ENCODE data around the gene TRIO. TPM values are rescaled to one million over a fixed set of nuclear protein-coding genes. Genes with fewer than 3 reads are reported as not detected.

TRIO gene
- total RNA-seq, 3 donors from 2014 or later (not counting 1 experiment from before 2014, with no cell fraction given): 84.6 to 136 (median 94.3) TPM

DNA sequence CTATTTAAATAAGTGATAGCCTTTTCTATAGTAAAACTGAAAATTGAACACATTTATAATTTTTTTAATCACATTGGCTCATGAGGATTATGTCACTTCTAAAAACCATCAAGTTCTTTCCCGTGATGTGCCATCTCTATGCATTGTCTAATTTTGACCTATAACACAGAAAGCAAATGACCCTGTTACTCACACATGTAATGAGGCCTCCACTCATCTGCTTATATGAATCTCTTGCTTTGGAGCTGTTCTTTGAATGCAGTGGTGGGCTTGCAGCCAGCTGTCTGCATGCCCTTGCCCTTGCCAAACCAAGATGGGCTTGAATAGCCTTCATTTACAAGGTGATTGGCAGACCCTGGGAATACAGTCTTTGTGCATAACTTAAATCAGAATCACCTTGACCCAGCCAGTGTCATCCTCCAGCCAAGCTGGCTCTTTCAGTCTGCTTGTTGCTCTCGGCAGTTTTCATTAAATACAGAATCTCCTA lies 163.2 kb downstream of the TRIO start:
- H3K36me3 Mint-ChIP-seq: no peaks in the 10 kb centered on the region
- no peak overlapping the region for H3K27ac Mint-ChIP-seq
- no peak for DNase-seq
- H3K4me3 Mint-ChIP-seq: no peak overlapping the region
- H3K4me1 Mint-ChIP-seq: peaks cover 0 to 5% of the 10 kb centered on the region in 2 donors
- no peaks in the 10 kb centered on the region for H3K4me1 ChIP-seq (ENCODE audit: control insufficient read depth, insufficient read depth, low read length)
- no peaks in the 10 kb centered on the region for H3K9me3 ChIP-seq (ENCODE audit: control insufficient read depth, insufficient read depth, low read length)
- no peaks in the 10 kb centered on the region for H3K27me3 Mint-ChIP-seq (ENCODE audit: low read depth in 2 of 2)
- no peak for ATAC-seq
- WGBS (ENCODE audit: insufficient coverage): 98% methylated on average over 2 of the region's 2 CpGs
- intact Hi-C loops (cut with micrococcal nuclease): no loop called here
- peaks cover 2% of the 10 kb centered on the region for H3K36me3 ChIP-seq (ENCODE audit: control insufficient read depth, insufficient read depth, low read length)
- no peak overlapping the region for H3K27ac ChIP-seq (ENCODE audit: low read length)
- H3K4me3 ChIP-seq (ENCODE audit: low read length): no peak overlapping the region
- TF ChIP-seq, protein P1, sequence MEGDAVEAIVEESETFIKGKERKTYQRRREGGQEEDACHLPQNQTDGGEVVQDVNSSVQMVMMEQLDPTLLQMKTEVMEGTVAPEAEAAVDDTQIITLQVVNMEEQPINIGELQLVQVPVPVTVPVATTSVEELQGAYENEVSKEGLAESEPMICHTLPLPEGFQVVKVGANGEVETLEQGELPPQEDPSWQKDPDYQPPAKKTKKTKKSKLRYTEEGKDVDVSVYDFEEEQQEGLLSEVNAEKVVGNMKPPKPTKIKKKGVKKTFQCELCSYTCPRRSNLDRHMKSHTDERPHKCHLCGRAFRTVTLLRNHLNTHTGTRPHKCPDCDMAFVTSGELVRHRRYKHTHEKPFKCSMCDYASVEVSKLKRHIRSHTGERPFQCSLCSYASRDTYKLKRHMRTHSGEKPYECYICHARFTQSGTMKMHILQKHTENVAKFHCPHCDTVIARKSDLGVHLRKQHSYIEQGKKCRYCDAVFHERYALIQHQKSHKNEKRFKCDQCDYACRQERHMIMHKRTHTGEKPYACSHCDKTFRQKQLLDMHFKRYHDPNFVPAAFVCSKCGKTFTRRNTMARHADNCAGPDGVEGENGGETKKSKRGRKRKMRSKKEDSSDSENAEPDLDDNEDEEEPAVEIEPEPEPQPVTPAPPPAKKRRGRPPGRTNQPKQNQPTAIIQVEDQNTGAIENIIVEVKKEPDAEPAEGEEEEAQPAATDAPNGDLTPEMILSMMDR (IDR thresholded peaks at IDR 0.05): no peak
- peaks cover 0 to 5% of the 10 kb centered on the region in 2 donors for H3K9me3 Mint-ChIP-seq
- no peaks in the 10 kb centered on the region for H3K27me3 ChIP-seq (ENCODE audit: control insufficient read depth, insufficient read depth, low read length)

DNA sequence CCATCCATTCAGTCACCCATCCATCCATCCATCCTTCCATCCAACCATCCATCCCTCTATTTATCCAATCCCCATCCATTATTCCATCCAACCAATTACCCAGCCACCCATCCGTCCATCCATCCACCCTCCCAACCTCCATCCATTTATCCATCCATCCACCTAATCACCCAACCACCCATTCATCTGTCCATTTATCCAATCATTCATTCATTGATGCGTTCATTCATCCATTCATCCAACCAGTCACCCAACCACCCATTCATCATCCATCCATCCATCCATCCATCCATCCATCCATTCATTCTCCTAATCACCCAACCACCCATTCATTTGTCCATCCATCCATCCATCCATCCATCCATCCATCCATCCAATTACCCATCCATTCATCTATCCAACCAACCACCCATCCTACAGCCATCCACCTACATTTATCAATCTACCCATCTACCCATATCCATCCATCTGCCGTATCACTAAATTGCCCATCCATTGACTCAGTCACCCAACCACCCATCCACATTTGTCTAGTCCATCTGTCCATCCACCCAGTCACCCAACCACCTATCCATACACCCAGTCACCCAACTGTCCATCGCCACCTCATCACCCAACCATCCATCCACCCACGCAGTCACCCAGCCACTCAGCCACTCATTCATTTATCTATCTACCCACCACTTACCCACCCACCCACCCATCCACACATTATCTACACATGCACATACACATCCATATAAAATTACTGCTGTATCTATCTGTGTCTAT lies 165.4 kb downstream of the TRIO start:
- no peak for ATAC-seq
- intact Hi-C loops (cut with micrococcal nuclease): no loop called here

DNA sequence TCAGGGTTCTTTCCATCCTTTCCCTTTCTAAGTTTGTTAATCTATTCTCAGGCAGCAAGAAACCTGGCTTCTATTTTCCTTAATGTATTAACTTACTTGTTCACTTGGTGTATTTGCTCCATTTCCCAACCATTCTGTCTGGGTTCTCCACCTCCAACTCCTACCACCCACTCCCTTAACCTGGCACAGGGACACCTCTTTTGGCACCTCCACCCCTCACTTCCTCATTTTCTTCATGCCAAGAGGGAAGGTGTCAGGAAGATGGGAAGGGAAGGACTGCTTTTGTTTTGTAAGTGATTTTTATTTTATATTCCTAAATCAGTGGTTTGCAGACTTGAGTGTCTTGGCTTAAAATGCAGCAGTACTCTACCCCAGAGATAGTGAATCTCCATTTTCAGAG lies 166.1 kb downstream of the TRIO start:
- H3K27ac ChIP-seq (ENCODE audit: low read length): no peak overlapping the region
- no peaks in the 10 kb centered on the region for H3K9me3 ChIP-seq (ENCODE audit: control insufficient read depth, insufficient read depth, low read length)
- no peak for ATAC-seq
- no peaks in the 10 kb centered on the region for H3K4me1 Mint-ChIP-seq
- no peaks in the 10 kb centered on the region for H3K27me3 ChIP-seq (ENCODE audit: control insufficient read depth, insufficient read depth, low read length)
- peaks cover 5% of the 10 kb centered on the region for H3K36me3 ChIP-seq (ENCODE audit: control insufficient read depth, insufficient read depth, low read length)
- H3K4me3 ChIP-seq (ENCODE audit: low read length): no peak overlapping the region
- no peak for DNase-seq
- peaks cover 0 to 5% of the 10 kb centered on the region in 2 donors for H3K9me3 Mint-ChIP-seq
- H3K27ac Mint-ChIP-seq: no peak overlapping the region
- TF ChIP-seq, protein P1 (IDR thresholded peaks at IDR 0.05): no peak
- no peaks in the 10 kb centered on the region for H3K36me3 Mint-ChIP-seq
- no peak overlapping the region for H3K4me3 Mint-ChIP-seq
- intact Hi-C loops (cut with micrococcal nuclease): no loop called here
- no peaks in the 10 kb centered on the region for H3K4me1 ChIP-seq (ENCODE audit: control insufficient read depth, insufficient read depth, low read length)
- H3K27me3 Mint-ChIP-seq (ENCODE audit: low read depth in 2 of 2): no peaks in the 10 kb centered on the region

More for the DNA sequence above, 165.4 kb downstream of the TRIO start:
- Mint-ChIP-seq H3K4me3 (no peak overlapping the region), H3K27me3 (ENCODE audit: low read depth in 2 of 2) (no peaks in the 10 kb centered on the region), H3K4me1 (no peaks in the 10 kb centered on the region), H3K9me3 (peaks cover 0 to 5% of the 10 kb centered on the region in 2 donors), H3K36me3 (no peaks in the 10 kb centered on the region), H3K27ac (no peak overlapping the region)
- Histone ChIP-seq H3K27me3 (ENCODE audit: control insufficient read depth, insufficient read depth, low read length) (no peaks in the 10 kb centered on the region), H3K4me3 (ENCODE audit: low read length) (no peak overlapping the region), H3K4me1 (ENCODE audit: control insufficient read depth, insufficient read depth, low read length) (no peaks in the 10 kb centered on the region), H3K27ac (ENCODE audit: low read length) (no peak overlapping the region), H3K9me3 (ENCODE audit: control insufficient read depth, insufficient read depth, low read length) (no peaks in the 10 kb centered on the region), H3K36me3 (ENCODE audit: control insufficient read depth, insufficient read depth, low read length) (peaks cover 5% of the 10 kb centered on the region)
- TF ChIP-seq, protein P1 (IDR thresholded peaks at IDR 0.05): no peak
- DNase-seq: no peak
- WGBS (ENCODE audit: insufficient coverage): 98% methylated on average over 5 of the region's 5 CpGs
